ENCODE measurements around the gene TFAP2E. TPM values are rescaled to one million over a fixed set of nuclear protein-coding genes. Genes with fewer than 3 reads are reported as not detected.
A peak's percentile ranks its signal among the peaks of the same experiment; 100 is the strongest.

TFAP2E gene
- total RNA-seq (1 to 10 TPM; 3.2 to 4.5 TPM), total RNA-seq (3.7 to 4.1 reads per million in 2 donors)

DNA sequence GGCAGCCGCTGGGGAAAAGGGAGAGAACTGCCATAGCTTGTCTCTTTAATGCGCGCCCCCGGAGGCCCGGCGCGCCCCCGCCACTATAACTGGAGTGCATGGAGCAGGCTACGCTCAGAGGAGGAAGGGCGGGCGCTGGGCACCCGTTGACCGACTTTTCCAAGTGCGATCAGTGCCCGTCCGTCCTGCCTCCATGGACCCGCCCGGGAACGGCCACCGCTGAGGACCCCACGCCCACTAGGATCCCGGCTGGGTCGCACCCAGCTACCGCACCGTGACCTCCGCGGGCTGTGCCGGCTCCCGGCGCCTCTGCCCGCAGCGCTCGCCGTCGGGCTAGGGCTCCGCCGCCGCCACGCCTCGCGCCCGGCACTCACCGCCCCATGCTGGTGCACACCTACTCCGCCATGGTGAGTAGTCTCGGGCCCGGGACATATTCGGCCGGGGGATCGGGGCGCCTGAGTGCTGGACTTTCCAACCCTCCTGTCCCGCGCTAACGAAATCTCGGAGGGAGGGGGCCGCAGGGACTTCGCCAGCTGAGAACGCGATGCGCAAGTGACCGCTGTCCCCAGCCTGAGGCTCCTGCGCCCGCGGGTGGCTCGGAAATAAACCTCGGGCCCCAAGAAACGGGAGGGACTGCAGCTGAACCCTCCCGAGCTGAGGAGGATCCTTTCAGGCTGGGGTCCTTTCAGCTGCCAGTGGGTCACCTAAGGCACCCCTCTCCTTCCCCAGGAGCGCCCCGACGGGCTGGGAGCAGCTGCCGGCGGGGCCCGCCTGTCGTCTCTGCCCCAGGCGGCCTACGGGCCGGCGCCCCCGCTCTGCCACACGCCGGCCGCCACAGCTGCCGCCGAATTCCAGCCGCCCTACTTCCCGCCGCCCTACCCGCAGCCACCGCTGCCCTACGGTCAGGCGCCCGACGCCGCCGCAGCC lies at the start of gene TFAP2E:
TSS of gene TFAP2E (plus strand) at position 117 of the 927 bp plus-strand sequence. CDS start at position 381, 264 bp downstream.
- H3K4me3 Mint-ChIP-seq: peak within 1 kb of the TSS; percentile 21
- DNase-seq: no peak
- no peaks in the 10 kb centered on the region for H3K9me3 ChIP-seq (ENCODE audit: control insufficient read depth, low read length, poor library complexity, severe bottlenecking)
- no peak for ATAC-seq
- H3K4me1 Mint-ChIP-seq: peaks cover 24% of the 10 kb centered on the region
- H3K27me3 Mint-ChIP-seq: no peaks in the 10 kb centered on the region
- H3K27ac Mint-ChIP-seq: peak within 1 kb of the TSS; percentile 2
- peaks cover 3% of the 10 kb centered on the region for H3K36me3 Mint-ChIP-seq (ENCODE audit: low read depth)

DNA sequence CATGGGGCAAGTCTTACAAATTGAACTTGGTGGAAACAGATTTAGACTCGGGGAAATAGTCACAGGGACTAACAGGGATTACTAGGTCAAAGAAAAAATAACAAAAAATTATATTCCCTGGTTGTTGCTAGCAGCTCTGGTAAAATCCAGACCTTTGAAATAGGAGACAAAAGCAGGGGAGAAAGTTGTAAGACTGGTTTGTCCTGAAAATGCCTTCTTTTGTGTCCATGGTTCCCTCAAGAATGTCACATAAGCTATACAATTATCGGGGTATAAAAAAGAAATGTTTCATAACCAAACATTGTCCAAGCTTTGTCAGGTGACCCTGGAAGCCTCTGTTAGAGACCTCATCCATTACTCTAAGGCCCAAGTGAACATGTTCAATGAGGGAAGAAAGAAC lies 49.0 kb upstream of the TFAP2E start:
- Mint-ChIP-seq H3K4me1 (peaks cover 4% of the 10 kb centered on the region), H3K4me3 (no peak overlapping the region), H3K36me3 (ENCODE audit: low read depth) (peaks cover 3% of the 10 kb centered on the region), H3K27me3 (no peaks in the 10 kb centered on the region), H3K27ac (no peak overlapping the region)
- H3K9me3 ChIP-seq (ENCODE audit: control insufficient read depth, low read length, poor library complexity, severe bottlenecking): no peaks in the 10 kb centered on the region
- ATAC-seq (no peak), DNase-seq (no peak)

DNA sequence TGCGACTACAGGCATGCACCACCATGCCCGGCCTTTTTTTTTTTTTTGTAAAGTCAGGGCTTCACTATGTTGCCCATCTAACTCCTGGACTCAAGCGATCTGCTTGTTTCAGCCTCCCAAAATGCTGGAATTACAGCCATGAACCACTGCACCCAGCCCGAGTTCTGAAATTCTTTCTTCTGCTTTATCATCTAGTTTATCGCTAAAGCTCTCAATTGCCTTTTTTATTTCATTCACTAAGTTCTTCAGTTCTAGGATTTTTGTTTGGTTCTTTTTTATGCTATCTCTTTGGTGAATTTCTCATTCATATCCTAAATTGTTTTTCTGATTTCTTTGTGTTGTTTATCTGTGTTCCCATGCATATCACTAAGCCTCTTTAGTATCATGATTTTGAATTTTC lies 42.9 kb upstream of the TFAP2E start:
- Mint-ChIP-seq H3K36me3 (ENCODE audit: low read depth) (peaks cover 7% of the 10 kb centered on the region), H3K27ac (no peak overlapping the region), H3K27me3 (no peaks in the 10 kb centered on the region), H3K4me1 (peaks cover 4% of the 10 kb centered on the region), H3K4me3 (no peak overlapping the region)
- H3K9me3 ChIP-seq (ENCODE audit: control insufficient read depth, low read length, poor library complexity, severe bottlenecking): no peaks in the 10 kb centered on the region
- no peak for DNase-seq
- no peak for ATAC-seq

DNA sequence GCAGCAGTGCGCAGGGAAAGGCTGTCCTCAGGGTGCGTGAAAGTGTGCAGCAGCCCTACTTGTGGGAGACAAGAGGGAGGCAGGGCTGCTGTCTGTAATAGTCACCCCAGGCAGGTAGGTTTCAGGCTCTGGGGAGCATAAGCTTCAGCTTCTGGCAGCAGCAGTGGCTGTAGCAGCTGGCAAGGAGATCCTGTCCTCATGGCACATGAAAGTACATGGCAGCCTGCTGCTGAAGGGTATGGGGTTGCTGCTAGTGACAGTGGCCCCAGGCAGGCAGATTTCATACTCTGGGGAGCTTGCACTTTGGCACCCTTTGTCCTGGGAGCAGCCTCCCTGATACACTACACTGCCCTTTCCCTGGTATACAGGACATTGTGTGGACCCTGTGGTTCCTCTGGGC lies 42.2 kb upstream of the TFAP2E start:
- Mint-ChIP-seq H3K4me3 (no peak overlapping the region), H3K27me3 (no peaks in the 10 kb centered on the region), H3K36me3 (ENCODE audit: low read depth) (peaks cover 7% of the 10 kb centered on the region), H3K27ac (no peak overlapping the region), H3K4me1 (peaks cover 11% of the 10 kb centered on the region)
- no peaks in the 10 kb centered on the region for H3K9me3 ChIP-seq (ENCODE audit: control insufficient read depth, low read length, poor library complexity, severe bottlenecking)
- DNase-seq (no peak), ATAC-seq (no peak)

DNA sequence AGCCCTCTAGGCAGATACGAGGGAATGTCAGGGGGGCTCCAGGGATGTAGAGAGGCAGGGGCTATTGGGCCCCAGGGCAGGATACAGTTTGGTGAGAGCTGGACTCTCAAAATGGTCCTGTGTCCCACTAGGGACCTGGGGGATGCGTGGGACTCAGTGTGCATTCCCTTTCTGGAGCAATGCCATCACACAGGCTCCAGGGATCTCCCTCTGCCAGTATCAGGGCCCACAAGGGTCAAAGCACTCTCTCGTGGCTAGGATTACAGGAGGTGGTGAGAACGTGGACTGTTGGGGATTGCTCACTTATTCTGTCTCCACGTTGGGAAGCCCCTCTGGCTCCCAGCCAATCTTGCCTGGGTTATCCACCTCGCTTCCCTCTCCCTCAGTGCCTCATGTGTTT lies 41.7 kb upstream of the TFAP2E start:
- H3K4me1 Mint-ChIP-seq: peaks cover 16% of the 10 kb centered on the region
- H3K4me3 Mint-ChIP-seq: no peak overlapping the region
- no peak overlapping the region for H3K27ac Mint-ChIP-seq
- DNase-seq (no peak), ATAC-seq (no peak)
- no peaks in the 10 kb centered on the region for H3K9me3 ChIP-seq (ENCODE audit: control insufficient read depth, low read length, poor library complexity, severe bottlenecking)
- H3K36me3 Mint-ChIP-seq (ENCODE audit: low read depth): peaks cover 7% of the 10 kb centered on the region
- no peaks in the 10 kb centered on the region for H3K27me3 Mint-ChIP-seq

DNA sequence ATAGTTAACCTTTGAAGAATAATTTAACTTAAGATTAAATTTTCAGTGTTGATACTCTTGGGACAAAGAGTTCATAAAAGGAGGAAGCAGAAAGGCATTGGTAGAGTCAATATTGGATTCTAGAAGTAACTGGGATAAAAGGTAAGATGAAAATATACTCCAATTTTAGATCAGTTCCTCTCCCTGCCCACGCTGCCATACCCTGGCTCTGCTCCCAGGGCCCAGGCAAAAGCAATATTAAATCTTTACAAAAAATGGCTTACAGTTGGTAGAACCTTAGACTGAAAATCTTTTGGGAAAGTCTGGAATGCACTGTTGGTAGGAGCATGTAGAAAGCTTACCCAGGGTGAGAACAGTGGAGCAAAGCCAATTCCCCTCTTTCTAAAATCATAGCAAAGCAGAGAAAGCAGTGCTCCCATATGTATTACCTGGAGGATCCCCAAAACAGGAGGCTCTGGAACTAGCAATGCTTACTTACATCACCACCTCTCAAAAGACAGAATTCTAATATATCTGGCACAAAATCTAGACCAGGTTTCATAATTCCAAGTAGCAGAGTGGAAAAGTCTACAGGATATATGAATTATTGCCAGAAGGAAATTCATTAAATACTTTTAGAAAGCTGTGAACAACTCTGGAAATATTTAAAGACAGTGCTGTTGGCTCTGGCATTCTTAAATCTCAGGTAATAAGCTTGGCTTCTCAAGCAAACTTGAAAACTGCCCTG lies 40.5 kb upstream of the TFAP2E start:
- Mint-ChIP-seq H3K27ac (no peak overlapping the region), H3K4me3 (no peak overlapping the region), H3K36me3 (ENCODE audit: low read depth) (peaks cover 7% of the 10 kb centered on the region), H3K27me3 (no peaks in the 10 kb centered on the region), H3K4me1 (peaks cover 27% of the 10 kb centered on the region)
- DNase-seq: no peak
- no peaks in the 10 kb centered on the region for H3K9me3 ChIP-seq (ENCODE audit: control insufficient read depth, low read length, poor library complexity, severe bottlenecking)
- no peak for ATAC-seq

DNA sequence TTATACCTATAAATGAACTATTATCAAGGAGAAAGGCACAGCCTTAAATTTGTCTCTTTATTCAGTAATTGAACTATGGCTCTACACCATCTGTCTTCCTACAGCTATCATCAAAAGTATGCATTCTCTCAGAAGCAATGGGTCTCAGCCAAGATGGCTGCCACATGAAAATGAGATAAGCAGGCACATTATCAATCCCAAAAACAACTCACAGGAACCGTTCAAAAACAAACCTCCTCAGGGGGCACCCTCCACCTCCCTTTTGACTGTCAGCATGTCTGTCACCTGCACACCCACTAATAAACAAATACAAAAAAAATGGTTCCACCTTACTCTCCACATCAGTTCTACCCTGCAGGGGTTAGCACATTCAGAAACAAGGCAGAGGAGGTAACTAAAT lies 39.5 kb upstream of the TFAP2E start:
- ATAC-seq: no peak
- H3K4me3 Mint-ChIP-seq: no peak overlapping the region
- no peak for DNase-seq
- H3K9me3 ChIP-seq (ENCODE audit: control insufficient read depth, low read length, poor library complexity, severe bottlenecking): no peaks in the 10 kb centered on the region
- peaks cover 31% of the 10 kb centered on the region for H3K4me1 Mint-ChIP-seq
- H3K36me3 Mint-ChIP-seq (ENCODE audit: low read depth): peaks cover 7% of the 10 kb centered on the region
- no peaks in the 10 kb centered on the region for H3K27me3 Mint-ChIP-seq
- no peak overlapping the region for H3K27ac Mint-ChIP-seq

DNA sequence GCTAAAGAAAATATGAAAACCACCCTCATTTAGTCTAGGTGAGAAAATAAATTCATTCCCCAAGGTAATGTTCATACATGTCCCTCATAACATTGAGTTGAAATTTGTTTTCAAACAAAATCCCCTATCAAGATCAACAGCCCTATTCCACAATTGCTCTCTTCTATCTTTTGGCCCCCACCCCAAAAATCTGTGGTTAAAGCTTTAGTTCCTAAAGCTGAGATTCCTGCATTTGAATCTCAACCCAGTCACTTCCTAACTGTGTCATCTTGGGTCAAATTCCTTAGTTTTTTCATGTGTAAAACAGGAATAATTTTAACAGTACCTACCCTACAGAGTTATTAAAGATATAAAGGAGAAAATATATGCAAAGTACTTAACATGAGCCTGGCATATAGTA lies 37.9 kb upstream of the TFAP2E start:
- peaks cover 6% of the 10 kb centered on the region for H3K36me3 Mint-ChIP-seq (ENCODE audit: low read depth)
- H3K27me3 Mint-ChIP-seq: no peaks in the 10 kb centered on the region
- no peak overlapping the region for H3K4me3 Mint-ChIP-seq
- H3K4me1 Mint-ChIP-seq: peaks cover 48% of the 10 kb centered on the region
- no peaks in the 10 kb centered on the region for H3K9me3 ChIP-seq (ENCODE audit: control insufficient read depth, low read length, poor library complexity, severe bottlenecking)
- H3K27ac Mint-ChIP-seq: peak overlapping the region; percentile 97
- DNase-seq (no peak), ATAC-seq (no peak)

DNA sequence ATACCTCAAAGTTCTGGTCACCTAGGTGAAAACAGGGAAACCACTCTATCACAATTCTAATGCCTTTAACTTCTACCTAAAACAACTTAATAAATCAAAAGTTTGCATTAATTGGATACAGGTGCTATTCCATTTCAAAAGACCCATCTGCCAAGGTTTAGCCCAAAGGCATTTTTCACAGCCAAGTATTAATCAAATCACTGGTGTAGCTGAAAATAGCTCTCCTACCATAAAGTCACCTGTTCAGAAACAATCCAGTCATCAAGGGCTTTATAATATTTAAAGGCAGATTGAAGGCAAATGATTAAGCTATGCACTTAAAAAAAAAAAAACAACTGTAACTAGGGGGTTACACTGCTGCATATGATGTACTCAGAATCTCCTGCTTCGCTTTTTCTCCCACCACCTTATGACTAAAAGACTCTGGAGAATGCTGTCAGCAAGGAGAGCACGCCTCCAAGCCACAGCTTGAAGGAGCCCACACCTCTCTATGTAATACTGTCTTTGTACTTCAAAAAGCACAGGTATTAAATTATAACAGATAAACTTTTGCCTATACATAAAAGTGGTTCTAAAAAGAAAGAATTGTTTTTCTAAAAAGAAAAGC lies 36.5 kb upstream of the TFAP2E start:
- DNase-seq: no peak
- H3K27ac Mint-ChIP-seq: peak overlapping the region; percentile 97
- no peaks in the 10 kb centered on the region for H3K27me3 Mint-ChIP-seq
- peak overlapping the region; percentile 33 for H3K4me3 Mint-ChIP-seq
- H3K36me3 Mint-ChIP-seq (ENCODE audit: low read depth): peaks cover 3% of the 10 kb centered on the region
- H3K9me3 ChIP-seq (ENCODE audit: control insufficient read depth, low read length, poor library complexity, severe bottlenecking): no peaks in the 10 kb centered on the region
- H3K4me1 Mint-ChIP-seq: peaks cover 54% of the 10 kb centered on the region
- no peak for ATAC-seq

DNA sequence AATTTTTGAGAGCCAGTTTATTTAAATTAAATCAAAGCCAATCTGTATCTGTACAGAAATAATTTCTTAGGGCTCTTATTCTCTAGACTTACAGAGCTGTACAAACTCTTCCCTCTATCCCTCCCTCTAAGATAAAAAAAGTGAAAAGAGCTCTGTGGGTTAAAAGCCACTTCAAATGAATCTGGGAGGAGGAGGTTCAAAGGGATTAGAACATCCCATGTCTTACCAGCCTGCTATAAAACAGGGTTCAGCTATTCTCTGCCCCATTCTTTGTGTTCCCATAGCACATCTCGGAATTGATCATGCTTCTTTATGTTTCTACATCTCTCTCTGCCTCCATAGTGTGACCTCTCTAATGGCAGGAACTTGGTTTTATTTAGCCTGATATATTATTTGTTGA lies 35.3 kb upstream of the TFAP2E start:
- H3K36me3 Mint-ChIP-seq (ENCODE audit: low read depth): peaks cover 3% of the 10 kb centered on the region
- no peaks in the 10 kb centered on the region for H3K9me3 ChIP-seq (ENCODE audit: control insufficient read depth, low read length, poor library complexity, severe bottlenecking)
- ATAC-seq (no peak), DNase-seq (no peak)
- peak overlapping the region; percentile 97 for H3K27ac Mint-ChIP-seq
- H3K4me3 Mint-ChIP-seq: peak overlapping the region; percentile 31
- no peaks in the 10 kb centered on the region for H3K27me3 Mint-ChIP-seq
- H3K4me1 Mint-ChIP-seq: peaks cover 57% of the 10 kb centered on the region

DNA sequence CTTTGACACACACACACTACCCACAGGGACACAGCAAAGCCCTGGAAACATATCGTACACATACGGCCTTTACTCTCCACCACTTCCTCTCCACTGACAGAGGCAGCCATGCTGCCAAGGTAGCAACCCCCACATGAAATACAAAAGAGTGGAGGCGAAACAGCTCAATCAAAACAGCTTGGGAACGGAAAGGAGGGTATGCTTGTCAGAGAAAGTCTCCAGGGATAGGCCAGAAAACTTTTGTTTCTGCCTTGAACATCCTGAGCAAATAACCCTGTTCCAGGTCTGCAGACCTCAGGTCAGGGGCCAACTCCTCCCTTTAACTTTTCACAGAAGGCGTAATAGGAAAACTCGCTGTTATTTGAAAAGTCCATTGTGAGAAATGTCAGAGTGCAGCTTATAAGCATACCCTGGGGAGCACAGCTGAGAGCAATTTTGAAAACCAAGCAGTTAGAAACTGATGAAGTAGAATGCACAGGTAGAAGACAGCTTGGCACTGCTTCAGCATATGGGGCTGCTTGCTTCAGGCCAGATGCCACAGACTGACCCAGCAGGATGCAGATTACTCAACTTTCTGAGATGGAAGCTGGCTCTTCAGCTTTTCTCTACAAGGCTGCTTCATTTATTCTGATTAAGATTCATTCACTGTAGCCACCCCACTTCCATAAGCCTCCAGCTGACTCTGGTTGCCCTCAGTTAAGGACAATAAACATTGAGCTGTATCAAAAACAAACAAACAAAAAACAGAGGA lies 33.9 kb upstream of the TFAP2E start:
- ATAC-seq: peak; percentile 87
- Mint-ChIP-seq H3K27me3 (no peaks in the 10 kb centered on the region), H3K36me3 (ENCODE audit: low read depth) (peaks cover under 1% of the 10 kb centered on the region), H3K27ac (peak overlapping the region; percentile 97), H3K4me3 (peak overlapping the region; percentile 78), H3K4me1 (peaks cover 64% of the 10 kb centered on the region)
- no peaks in the 10 kb centered on the region for H3K9me3 ChIP-seq (ENCODE audit: control insufficient read depth, low read length, poor library complexity, severe bottlenecking)
- no peak for DNase-seq

DNA sequence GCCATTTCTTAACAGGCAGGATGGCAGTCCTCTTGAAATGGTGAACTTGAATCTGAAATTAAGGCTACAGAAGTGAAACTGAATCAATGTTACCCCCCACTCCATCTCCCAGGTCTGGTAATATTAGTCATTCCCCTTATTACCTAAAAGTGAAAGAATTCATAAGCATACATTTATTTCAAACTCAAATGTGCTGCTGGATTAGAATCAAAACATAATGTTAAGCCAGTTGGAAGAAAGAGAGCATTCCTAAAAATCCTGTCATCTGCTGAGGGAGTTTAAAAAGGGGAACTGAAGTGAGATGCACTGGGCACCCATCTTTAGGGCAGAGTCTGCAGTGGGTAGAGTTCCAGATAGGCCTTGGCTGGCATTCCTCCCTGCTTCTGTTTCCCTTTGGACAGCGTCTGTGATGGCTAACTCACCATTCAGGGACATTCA lies 33.3 kb upstream of the TFAP2E start:
- no peaks in the 10 kb centered on the region for H3K9me3 ChIP-seq (ENCODE audit: control insufficient read depth, low read length, poor library complexity, severe bottlenecking)
- no peak for DNase-seq
- peak overlapping the region; percentile 97 for H3K27ac Mint-ChIP-seq
- H3K4me3 Mint-ChIP-seq: peak overlapping the region; percentile 78
- ATAC-seq: peak; percentile 10
- peaks cover 1% of the 10 kb centered on the region for H3K36me3 Mint-ChIP-seq (ENCODE audit: low read depth)
- H3K4me1 Mint-ChIP-seq: peaks cover 67% of the 10 kb centered on the region
- no peaks in the 10 kb centered on the region for H3K27me3 Mint-ChIP-seq

Measured in T-helper 17 cell (primary cell).